Fibroblast of pulmonary artery (primary cell): Measurements from ENCODE around the gene TBC1D10A.

ENCODE experiments used
- DNase-seq: peaks from one replicate; pipeline ENCODE4 v3.0.0-alpha.2; 2010; ENCODE audit warnings: low read depth
- H3K4me3 ChIP-seq: replicated peaks from 2 replicates; pipeline ENCODE4 v1.5.1; 2011; ENCODE audit warnings: low read depth, mild to moderate bottlenecking, control low read depth, low read length, moderate library complexity
- CTCF ChIP-seq: IDR thresholded peaks from 2 replicates; pipeline ENCODE4 v1.5.1; 2011; ENCODE audit warnings: mild to moderate bottlenecking, control low read depth, low read length, inconsistent platforms; ENCODE audit errors: missing control alignments

Gene TBC1D10A

GRCh38 chr22:30358541-30358940 lies 31.8 kb upstream of the TBC1D10A start:
- TF ChIP-seq CTCF: no peak
- no peak overlapping the region for H3K4me3 ChIP-seq
- DNase-seq: no peak

GRCh38 chr22:30357650-30358215 lies 31.0 kb upstream of the TBC1D10A start:
- H3K4me3 ChIP-seq: peak overlapping the region; percentile 96
- no peak for DNase-seq
- TF ChIP-seq CTCF: no peak

- no peak for TF ChIP-seq CTCF
- DNase-seq: no peak
Observed at GRCh38 chr22:30357236-30357570, 30.5 kb upstream of the TBC1D10A start.

GRCh38 chr22:30356449-30357235 lies 29.9 kb upstream of the TBC1D10A start, which contains the start of the genes CCDC157 and SF3A1:
Gene CCDC157, plus strand, starts transcription at chr22:30357007. Its CDS starts 8,994 bp downstream, at chr22:30366001.
Gene SF3A1, minus strand, starts transcription at chr22:30356894. Its CDS starts 102 bp downstream, at chr22:30356792.
- peak within 1 kb of the TSS; percentile 96 for H3K4me3 ChIP-seq
- no peak for TF ChIP-seq CTCF
- peak; percentile 92 for DNase-seq

More at GRCh38 chr22:30357236-30357570, 30.5 kb upstream of the TBC1D10A start:
- H3K4me3 ChIP-seq: peak overlapping the region; percentile 96

GRCh38 chr22:30354644-30355043 lies 27.9 kb upstream of the TBC1D10A start:
- no peak for TF ChIP-seq CTCF
- H3K4me3 ChIP-seq: no peak overlapping the region
- DNase-seq: no peak

- no peak for TF ChIP-seq CTCF
- H3K4me3 ChIP-seq: no peak overlapping the region
- no peak for DNase-seq
Observed at GRCh38 chr22:30351226-30351625, 24.5 kb upstream of the TBC1D10A start.

GRCh38 chr22:30348809-30349208 lies 22.1 kb upstream of the TBC1D10A start:
- TF ChIP-seq CTCF: no peak
- DNase-seq: no peak

More at GRCh38 chr22:30348809-30349208, 22.1 kb upstream of the TBC1D10A start:
- no peak overlapping the region for H3K4me3 ChIP-seq
